Uterus (tissue), 2 donors: Measurements from ENCODE around the gene SLC17A5.

Source experiments
- CTCF ChIP-seq, 4 experiments: fragments of 200-600 bp in 2 of 4; fragments of 450-650 bp in 2 of 4; sonication (generic) in 2 of 4; IDR thresholded peaks; one replicate each; pipeline ENCODE4 v1.5.1; 2016 to 2019; ENCODE audit warnings: antibody characterized with exemption in 4 of 4, mild to moderate bottlenecking in 2 of 4, moderate library complexity in 1 of 4
- POLR2A ChIP-seq, 2 donors: fragments of 450-650 bp; IDR thresholded peaks; one replicate each; pipeline ENCODE4 v1.6.1; 2016; ENCODE audit warnings: antibody characterized with exemption in 2 of 2, mild to moderate bottlenecking in 1 of 2, moderate library complexity in 1 of 2

- no peak for TF ChIP-seq CTCF (IDR thresholded peaks at IDR 0.05)
- no peak for TF ChIP-seq POLR2A (IDR thresholded peaks at IDR 0.05)
Measured at GRCh38 chr6:73577676-73578075, 76.1 kb downstream of the SLC17A5 start.
